Measurements from ENCODE around the gene LIPK.
A peak's percentile ranks its signal among the peaks of the same experiment; 100 is the strongest.
"Not testable (repeated sequence)": the region's sequence is repeated elsewhere in the genome, so short reads cannot be mapped to it uniquely, and the experiment has no call there.

LIPK gene, protein sequence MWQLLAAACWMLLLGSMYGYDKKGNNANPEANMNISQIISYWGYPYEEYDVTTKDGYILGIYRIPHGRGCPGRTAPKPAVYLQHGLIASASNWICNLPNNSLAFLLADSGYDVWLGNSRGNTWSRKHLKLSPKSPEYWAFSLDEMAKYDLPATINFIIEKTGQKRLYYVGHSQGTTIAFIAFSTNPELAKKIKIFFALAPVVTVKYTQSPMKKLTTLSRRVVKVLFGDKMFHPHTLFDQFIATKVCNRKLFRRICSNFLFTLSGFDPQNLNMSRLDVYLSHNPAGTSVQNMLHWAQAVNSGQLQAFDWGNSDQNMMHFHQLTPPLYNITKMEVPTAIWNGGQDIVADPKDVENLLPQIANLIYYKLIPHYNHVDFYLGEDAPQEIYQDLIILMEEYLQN

DNA sequence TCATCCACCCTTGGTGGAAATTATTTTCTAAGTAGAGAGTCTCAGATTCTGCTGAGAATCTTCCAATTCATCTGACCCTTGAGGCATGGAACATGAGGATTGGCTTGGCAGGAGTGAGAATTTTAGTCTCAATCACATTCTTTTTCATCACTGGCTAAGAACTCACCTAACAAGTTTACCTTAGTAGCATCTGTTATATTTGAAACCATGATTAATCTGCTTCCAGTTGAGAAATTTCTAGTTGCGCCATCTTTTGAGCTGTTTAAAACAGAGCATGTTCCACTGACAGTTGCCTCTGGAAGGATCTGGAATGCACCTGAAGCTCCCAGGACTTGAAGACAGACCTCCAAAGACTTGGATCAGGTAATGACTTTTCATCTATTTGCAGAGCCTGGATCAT, at the start of gene LIPK:
TSS of gene LIPK (plus strand) at position 292 of the 400 bp plus-strand sequence. CDS start 18,295 bp downstream, outside the sequence.
- no peak for DNase-seq

DNA sequence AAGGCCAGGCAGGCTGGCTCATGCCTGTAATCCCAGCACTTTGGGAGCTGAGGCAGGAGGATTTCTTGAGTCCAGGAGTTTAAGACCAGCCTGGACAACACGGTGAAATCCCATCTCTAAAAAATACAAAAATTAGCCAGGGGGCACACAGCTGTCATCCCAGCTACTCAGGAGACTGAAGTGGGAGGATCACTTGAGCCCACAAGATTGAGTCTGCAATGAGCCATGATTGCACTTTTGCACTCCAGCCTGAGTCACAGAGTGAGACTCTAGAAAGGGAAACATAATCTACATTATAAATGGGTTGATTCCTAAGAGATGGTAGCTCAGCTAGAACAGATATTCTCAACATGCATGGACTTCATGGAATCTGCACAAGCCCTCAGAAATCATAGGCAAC, 48.1 kb upstream of the LIPK start:
- DNase-seq, result no peak

DNA sequence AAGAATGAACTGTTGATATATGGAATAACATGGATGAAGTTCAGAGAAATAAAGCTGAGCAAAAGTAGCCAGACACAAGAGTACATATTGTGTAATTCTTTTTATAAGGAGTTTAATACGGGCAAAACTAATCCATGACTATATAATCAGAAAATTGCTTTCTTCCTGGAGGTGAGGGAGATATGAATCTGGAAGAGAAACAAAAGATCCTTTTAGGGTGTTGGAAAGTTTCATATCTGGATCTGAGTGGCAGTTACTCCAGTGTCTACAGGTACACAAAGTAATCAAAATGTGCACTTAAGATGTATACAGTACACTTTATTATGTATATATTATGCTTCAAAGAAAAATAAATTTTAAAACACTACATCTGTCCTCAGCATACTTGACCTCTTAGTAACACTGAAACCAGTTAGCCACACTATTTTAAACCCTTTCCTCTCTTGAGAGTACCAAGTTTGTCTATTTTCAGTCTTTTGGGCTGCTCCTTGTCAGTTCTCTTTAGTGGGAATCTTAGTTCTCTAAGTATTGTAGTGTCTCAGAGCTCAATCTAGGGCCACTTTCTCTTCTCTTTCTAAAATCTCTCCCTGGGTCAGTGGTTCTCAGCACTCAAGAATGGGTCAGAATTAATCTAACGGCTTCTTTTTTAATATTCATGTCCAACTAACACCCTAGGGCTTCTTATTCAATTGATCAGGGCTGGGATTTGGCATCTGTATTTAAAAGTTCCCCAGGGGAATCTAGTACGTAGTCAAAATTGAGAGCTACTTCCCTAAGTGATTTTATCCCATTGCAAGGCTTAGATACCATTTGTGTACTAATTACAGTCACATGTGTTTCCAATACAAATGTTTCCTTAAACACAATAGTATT, 46.1 kb upstream of the LIPK start:
- DNase-seq, result no peak

DNA sequence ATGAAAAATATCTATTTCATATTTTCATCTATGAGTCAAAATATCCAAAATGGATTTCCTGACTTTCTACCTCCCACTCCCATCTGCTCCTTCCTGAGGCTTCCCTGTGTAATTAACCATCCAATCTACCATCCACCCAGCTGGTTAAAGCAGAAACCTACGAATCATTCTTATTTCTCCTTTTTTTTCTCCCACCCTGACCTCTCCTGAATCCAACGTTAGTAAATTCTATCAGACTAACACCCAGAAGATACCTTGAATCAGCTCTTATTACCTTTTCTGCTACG, 45.5 kb upstream of the LIPK start:
- DNase-seq, result no peak

DNA sequence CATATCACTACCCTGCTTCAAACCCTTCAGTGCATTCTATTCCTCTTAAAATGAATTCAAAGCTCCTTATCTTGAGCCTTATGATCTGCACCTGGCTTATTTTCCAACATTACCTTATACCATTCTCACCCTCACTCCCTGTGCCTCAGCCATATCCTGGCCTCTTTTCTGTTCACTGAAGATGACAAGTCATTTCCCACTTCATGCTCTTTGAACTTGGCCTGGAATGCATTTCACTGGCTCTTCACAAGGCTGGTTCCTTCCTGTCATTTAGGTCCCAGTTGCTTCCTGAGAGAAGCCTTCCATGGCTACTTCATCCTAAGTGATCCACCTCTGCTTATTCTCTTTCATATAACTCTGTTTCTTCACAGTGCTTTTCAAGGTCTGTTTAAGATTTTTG, 45.0 kb upstream of the LIPK start:
- DNase-seq, result no peak

DNA sequence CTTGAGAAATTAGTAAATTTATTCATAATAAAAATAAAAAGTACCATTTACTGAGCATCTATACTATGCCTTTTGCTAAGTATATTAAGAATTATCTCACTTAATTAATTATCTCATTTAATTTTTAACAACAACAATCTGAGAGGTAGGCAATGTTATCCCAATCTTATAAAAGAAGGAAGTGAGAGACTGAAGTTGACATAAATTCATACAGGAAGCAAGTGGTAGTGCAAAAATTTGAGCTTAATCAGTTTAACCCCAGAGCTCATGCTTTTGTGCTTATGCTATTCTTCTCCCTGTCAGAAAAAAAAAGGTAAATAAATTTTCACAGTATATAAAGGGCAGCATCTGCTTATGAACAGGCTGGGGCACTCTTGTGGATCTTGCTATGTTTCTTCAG, 44.5 kb upstream of the LIPK start:
- no peak for DNase-seq

DNA sequence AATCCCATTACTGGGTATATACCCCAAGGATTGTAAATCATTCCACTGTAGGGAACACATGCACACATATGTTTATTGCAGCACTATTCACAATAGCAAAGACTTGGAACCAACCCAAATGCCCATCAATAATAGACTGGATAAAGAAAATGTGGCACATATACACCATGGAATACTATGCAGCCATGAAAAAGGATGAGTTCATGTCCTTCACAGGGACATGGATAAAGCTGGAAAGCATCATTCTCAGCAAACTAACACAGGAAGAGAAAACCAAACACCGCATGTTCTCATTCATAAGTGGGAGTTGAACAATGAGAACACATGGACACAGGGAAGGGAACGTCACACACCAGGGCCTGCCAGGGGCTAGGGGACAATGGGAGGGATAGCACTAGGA, 42.9 kb upstream of the LIPK start:
- DNase-seq, result not testable (repeated sequence)

DNA sequence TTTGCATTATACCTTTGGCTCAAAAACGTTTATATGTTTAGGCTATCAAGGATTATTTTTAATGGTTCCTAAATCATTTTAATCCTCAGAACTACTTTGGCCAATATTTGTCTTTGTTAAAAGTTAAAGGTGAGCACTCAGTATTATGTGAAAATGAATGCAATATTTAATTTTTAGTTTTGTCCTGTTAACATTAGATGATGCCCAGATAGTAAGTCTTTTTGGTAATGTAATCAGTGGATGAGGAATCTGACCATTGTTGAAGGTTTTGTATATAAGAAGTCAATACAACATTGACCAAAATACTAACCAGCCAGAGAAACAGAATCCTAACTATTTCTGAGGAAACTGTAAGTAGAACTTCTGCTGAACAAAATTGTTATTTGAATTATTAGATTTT, 41.9 kb upstream of the LIPK start, which contains the start of gene LIPF:
TSS of gene LIPF (plus strand) at position 301 of the 400 bp plus-strand sequence. CDS start 2,856 bp downstream, outside the sequence.
- DNase-seq, result no peak

DNA sequence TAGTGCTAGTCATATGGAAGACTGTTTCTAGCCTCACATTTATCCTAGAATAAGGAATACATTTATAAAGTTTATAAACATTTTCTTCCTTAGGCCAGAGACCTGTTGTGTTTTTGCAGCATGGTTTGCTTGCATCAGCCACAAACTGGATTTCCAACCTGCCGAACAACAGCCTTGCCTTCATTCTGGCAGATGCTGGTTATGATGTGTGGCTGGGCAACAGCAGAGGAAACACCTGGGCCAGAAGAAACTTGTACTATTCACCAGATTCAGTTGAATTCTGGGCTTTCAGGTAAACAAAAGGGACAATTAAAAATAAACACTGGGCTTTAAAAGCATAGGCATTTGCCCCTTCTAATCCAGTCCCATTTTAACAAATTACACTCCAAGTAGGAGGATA, 37.6 kb upstream of the LIPK start:
- no peak for DNase-seq

DNA sequence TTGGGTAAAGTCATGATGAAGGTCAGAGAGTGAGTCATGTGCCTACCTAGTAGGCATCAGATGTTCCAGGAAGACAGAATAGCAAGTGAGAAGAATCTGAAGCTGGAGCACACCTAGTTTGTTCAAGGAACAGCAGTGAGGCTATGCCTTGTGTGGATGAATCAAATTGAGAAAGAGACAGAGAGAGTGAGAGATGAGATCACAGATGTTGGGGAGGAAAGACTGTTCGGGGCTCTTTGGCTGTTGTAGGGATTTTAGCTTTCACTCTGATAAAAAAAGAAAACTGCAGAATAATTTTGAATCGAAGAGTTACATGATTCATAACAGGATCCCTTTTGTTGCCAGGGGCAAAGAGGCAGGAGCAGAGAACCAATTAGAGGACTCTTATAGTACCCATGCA, 35.6 kb upstream of the LIPK start:
- no peak for DNase-seq

DNA sequence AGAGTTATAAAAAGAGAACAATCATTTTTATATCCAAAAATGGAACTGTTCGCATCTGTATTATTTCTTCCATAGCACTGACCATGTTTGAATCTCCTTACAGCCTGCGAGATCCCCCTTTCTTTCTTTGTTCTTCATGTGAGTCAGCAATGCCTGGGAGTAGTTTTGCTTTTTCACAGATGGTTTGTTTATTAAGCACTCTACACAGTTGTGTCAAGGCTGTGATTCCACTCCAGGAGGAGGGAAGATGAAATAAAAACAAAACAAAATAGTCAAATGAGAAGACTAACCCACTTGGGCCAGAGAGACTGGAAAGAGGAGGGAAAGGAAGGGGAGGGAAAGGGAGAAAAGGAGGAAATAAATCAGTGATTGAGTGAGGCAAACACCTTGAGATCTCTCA, 34.0 kb upstream of the LIPK start:
- no peak for DNase-seq

DNA sequence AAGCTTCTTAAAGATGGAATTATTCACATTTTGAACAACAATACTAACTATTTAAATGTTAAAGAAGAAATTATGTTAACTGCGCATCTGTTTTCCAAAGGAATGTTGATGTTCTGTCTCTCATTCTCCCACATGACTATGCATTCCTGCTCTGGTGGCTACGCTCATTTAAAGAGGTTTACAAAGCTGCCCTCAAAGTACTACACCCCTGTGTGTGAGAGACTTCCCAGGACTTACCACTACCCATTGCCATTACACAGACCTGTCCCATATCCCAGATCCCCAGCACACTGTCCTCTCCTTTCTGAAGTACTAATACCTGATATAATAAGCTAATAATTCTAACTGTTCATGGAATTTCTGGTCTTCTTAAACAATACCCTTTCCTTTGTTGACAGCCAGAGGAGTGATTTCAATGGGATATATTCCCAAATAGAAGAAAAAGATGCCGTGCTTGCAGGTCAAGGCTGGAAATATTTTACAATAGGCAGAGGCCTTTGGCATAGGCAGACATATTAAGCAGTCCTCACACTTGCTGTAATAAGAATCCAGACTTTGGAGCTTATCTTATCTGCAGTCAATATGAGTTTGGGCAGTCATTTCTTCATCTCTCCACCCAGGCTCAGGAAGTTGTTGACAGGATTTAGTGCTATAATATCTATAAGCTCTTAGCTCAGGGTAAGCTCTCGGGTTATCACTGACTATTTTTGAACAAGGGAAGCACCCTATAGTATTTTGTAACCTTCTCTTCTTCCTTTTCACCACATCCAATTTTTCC, 29.6 kb upstream of the LIPK start:
- DNase-seq, result no peak

DNA sequence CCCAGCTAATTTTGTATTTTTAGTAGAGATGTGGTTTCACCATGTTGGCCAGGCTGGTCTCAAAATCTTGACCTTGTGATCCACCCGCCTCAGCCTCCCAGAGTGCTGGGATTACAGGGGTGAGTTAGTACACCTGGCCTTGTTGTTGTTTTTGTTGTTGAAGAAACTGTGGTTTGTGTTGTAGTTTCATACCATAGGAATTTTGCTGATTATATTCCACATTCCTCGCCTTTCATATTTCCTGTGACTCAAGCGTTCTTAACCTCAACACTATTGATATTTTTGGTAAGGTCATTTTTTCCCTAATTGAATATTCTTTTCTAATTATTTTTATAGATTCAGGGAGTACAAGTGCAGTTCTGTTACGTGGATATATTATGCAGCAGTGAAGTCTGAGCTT, 25.1 kb upstream of the LIPK start:
- no peak for DNase-seq

DNA sequence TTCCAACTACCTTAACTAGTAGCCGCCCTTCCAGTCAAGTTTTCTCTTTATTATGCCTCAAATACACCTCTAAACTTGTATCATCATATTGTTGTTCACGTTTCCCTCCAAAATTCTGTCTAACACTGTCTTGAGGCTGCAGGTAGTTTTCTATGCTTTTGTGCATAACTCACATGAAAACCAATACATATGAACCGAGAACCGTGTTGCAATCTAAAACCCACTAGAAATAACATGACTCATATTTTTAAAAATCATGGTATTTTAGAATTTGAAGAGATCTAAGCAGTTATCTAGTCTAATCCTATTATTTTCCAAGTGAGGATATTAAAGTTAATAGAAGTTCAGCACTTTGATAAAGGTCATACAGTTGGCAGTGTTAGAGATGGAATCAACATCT, 23.6 kb upstream of the LIPK start:
- no peak for DNase-seq

DNA sequence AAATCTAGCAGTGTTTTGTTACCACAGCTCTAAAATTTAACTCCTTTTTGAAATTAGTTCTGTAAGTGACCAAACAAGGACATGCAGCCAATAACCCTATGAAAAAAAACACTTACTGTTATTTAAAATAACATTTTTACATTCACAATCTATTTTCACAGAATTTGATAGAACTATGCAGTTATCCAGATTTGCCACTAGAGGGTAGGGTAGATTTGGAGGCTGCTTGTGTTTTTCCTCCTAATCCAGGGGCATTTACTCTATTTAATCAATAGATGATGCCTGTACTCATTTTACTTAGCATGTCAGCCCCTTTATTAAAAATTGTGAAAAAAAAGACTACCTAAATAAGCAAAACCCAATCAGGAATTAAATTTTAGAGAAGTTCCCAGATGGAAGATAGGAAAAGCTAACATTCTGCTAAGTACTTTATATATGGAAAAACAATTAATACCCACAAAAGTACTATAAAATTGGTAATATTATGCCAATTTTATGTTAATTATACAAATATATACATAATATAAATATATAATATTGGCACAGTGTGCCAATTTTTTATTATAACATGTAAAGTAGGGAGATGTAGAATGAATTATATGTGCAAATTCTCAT, 18.1 kb upstream of the LIPK start:
- DNase-seq, result peak; percentile 19

DNA sequence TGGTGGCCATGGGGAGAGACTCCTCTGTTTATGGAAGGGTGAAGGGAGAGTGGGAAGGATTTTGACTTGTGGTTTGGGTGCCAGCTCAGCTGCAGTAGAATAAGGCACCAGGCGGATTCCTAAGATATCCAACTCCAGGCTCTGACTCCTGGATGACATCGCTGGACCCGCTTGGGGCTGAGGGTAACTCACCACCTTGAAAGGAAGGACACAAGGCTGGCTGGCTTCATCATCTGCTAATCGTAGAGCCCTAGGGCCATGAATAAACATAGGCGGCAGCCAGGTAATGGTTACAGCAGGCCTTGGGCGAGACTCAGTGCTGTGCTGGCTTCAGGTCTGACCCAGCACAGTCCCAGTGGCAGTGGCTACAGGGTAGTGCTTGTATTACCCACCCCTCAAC, 16.7 kb upstream of the LIPK start:
- no peak for DNase-seq

DNA sequence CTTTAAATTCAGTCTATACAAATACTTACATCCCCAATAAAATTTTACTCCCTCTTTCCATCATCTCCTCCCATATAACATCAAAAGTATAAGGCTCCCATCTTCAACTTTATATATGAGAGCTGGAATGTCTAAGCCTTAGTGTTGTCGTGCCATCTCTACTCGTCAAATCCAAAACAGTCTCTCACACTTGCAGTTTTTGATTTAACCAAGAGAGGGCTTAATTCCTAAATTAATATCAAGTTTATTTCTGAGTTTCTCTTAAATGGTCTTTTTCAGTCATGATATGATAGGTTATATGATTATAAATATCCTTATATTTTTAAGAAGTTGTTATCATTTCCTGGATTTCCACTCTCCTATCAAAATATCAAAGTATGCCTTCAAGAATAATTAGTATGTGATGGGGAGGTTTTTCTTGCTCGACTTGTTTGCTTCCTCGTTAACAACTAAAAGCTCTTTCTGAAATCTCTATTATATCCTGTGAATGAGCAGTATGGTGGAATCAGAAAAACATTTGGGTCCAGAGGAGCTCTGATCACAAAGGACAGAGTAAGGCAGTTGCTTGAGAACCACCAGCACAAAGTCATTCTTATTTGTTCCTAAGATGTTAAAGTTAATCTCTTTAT, 12.5 kb upstream of the LIPK start:
- no peak for DNase-seq

DNA sequence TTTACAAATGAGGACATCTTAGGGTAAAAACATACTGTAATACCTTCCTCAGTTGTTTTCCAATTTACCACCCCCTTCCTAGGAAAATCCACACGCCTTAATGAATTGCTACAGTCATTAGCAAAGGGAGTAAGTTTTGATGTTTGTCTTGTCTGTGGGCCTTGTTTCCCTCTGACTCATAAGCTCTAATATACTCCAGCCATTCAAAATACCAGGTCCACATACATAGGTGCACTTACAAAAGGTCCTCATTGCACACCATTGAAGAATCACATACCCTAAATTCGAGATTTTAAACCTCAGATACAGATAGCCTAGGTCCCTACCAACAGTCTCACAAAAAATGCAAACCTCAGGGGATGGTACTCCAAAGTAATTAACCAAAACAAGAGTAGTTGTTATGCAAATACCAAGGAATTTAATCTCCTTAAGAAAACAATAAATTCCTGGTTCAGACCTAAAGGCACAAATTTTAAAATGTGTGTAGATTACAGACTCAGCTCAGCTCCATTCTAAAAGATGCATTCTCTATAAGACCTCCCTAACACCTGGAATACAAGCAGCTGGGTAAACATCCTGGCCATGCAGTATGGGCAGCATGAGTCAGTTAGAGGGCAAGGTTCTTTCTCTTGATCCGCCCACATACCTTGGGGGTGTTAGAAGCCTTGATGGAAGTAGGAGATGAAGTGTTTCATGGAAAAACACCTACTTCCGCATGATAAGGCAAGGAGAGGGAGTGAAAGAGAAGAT, 3.0 kb upstream of the LIPK start:
- no peak for DNase-seq

DNA sequence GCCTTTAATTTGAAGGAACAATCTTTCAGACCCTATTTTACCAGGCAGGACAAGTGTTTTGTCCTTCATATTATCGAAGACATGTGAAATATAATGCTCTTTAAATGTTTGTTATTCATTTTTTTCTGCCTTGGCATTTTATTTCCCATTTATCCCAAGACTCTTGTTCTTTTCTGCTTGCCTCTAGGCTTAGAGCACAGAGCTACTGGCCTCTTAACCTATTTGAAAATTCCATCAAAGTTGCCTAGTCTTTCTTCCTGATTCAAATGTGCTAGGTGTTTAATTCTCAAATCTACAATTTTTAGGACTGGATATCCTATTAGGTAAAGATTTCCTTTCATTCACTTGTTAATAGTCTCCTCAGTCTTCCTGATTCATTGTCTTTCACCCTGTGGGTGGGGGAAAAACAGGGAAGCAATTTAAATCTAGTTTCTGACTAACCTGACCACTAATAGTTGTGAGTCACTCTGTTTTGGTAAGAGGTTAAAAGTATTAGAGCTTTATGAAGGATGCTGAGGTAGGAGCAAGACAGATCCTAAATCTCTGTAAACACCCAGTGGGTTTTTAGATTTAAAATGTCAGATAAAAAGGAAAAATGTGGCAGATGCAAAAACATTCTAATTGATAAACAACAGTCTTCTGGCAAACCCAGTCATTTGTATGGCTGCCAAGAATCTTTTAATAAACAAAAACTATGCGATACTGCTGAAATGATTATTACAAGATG, 1.5 kb downstream of the LIPK start:
- peak; percentile 5 for DNase-seq

DNA sequence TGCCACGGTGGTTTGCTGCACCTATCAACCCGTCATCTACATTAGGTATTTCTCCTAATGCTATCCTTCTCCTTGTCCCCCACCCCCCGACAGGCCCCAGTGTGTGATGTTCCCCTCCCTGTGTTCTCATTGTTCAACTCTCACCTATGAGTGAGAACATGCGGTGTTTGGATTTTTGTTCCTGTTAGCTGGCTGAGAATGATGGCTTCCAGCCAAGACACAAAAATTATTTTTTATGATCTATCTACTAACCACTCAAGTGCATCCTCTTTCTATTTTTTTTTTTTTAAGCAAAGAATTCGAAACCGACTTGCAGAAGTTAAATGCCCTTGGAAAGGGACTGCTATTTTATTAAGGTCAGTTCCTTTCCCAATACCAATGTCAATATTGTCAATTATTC, 3.3 kb downstream of the LIPK start:
- DNase-seq, result not testable (repeated sequence)

DNA sequence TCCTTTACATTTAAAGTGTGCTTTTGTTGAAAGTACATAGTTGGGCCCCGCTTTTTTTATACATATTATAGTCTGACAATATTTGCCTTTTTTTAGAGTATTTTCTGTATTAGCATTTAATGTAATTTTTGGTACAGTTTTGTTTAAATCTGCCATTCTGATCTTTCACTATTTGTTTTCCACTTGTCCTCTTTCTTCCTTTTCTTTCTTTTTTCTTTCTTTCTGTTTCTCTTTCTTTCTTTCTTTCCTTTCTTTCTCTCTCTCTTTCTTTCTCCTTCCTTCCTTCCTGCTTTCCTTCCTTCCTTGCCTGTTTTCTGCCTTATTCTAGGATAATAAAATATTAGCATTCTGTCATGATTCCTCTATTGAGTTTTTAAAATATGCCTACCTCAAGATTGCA, 9.5 kb downstream of the LIPK start:
- no peak for DNase-seq

All from NCI-H1694 (cell line).